RWPE2 (cell line): Measurements from ENCODE around the gene APBB1.

Source experiments
- ATAC-seq: fragments of 200-7000 bp; cut with Tn5 transposase; 3 replicates; pipeline ENCODE4 v1.9.1; 2021; ENCODE audit warnings: low read depth
- DNase-seq: peaks from one replicate; pipeline ENCODE4 v3.0.0-alpha.2; 2020; ENCODE audit warnings: low spot score
- H3K27ac ChIP-seq: fragments of 450-650 bp; 2 replicates; pipeline ENCODE4 v1.5.1; 2017; ENCODE audit warnings: mild to moderate bottlenecking; ENCODE audit not compliant: poor library complexity, severe bottlenecking
- H3K27me3 ChIP-seq: fragments of 250-450 bp; sonication (Bioruptor Pico); 2 replicates; pipeline ENCODE4 v1.5.1; 2021; ENCODE audit warnings: mild to moderate bottlenecking, moderate library complexity; ENCODE audit not compliant: insufficient read depth, poor library complexity, severe bottlenecking
- H3K36me3 ChIP-seq: fragments of 250-450 bp; sonication (Bioruptor Pico); 2 replicates; pipeline ENCODE4 v1.5.1; 2020; ENCODE audit warnings: low read depth, mild to moderate bottlenecking, moderate library complexity
- H3K4me1 ChIP-seq: fragments of 250-450 bp; sonication (Bioruptor Pico); 2 replicates; pipeline ENCODE4 v1.5.1; 2021; ENCODE audit warnings: mild to moderate bottlenecking, moderate library complexity; ENCODE audit not compliant: insufficient read depth, poor library complexity, severe bottlenecking
- H3K4me3 ChIP-seq: fragments of 250-450 bp; sonication (Bioruptor Pico); 2 replicates; pipeline ENCODE4 v1.5.1; 2021; ENCODE audit warnings: mild to moderate bottlenecking, moderate library complexity; ENCODE audit not compliant: severe bottlenecking
- H3K9me3 ChIP-seq: fragments of 250-450 bp; sonication (Bioruptor Pico); 2 replicates; pipeline ENCODE4 v1.5.1; 2021; ENCODE audit warnings: mild to moderate bottlenecking, moderate library complexity; ENCODE audit not compliant: severe bottlenecking
- TF ChIP-seq, protein P1 (sequence below): fragments of 450-650 bp; IDR thresholded peaks from one replicate; pipeline ENCODE4 v1.5.1; 2017; ENCODE audit warnings: mild to moderate bottlenecking, moderate library complexity; ENCODE audit not compliant: poor library complexity, severe bottlenecking

APBB1 gene

DNA sequence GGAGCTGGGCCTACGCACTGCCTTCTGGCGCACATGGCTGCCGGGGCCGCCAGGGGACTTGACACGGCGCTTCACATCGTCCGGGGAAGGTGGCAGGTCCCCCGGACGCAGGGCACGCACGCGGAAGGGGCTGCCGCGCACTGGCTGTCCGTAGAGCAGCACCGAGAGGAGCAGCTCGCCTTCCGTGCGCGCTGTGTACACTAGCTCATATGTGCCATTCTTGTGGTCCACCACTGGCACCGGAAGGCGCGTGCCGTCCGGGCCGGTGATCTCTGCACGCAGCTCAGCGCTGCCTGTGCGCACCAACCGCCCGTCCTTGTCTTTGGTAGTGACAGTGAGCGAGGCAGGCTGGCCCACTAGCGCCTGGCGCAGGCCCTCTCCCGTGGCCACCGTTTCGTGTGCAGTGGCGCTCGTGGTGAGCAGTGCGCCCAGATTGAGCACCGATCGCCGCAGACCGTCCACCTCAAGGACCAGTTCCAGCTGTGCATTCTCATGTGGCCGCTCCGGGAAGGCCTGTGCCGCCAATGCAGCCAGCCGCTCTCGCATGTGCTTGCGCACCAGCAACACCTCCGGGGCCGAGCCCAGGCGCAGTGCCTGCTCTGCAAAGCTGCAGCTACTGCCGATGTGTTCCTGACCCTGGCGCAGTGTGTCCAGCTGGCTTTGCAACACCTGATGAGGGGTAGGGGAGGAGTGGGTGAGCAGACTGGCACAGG lies 37.6 kb upstream of the APBB1 start:
- TF ChIP-seq, protein P1, sequence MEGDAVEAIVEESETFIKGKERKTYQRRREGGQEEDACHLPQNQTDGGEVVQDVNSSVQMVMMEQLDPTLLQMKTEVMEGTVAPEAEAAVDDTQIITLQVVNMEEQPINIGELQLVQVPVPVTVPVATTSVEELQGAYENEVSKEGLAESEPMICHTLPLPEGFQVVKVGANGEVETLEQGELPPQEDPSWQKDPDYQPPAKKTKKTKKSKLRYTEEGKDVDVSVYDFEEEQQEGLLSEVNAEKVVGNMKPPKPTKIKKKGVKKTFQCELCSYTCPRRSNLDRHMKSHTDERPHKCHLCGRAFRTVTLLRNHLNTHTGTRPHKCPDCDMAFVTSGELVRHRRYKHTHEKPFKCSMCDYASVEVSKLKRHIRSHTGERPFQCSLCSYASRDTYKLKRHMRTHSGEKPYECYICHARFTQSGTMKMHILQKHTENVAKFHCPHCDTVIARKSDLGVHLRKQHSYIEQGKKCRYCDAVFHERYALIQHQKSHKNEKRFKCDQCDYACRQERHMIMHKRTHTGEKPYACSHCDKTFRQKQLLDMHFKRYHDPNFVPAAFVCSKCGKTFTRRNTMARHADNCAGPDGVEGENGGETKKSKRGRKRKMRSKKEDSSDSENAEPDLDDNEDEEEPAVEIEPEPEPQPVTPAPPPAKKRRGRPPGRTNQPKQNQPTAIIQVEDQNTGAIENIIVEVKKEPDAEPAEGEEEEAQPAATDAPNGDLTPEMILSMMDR, result no peak
- no peak overlapping the region for H3K4me3 ChIP-seq
- DNase-seq, result no peak
- H3K36me3 ChIP-seq, result peaks cover 10% of the 10 kb centered on the region
- H3K9me3 ChIP-seq, result no peaks in the 10 kb centered on the region
- H3K27me3 ChIP-seq, result no peaks in the 10 kb centered on the region
- ATAC-seq, result no peak
- no peak overlapping the region for H3K27ac ChIP-seq
- no peaks in the 10 kb centered on the region for H3K4me1 ChIP-seq

DNA sequence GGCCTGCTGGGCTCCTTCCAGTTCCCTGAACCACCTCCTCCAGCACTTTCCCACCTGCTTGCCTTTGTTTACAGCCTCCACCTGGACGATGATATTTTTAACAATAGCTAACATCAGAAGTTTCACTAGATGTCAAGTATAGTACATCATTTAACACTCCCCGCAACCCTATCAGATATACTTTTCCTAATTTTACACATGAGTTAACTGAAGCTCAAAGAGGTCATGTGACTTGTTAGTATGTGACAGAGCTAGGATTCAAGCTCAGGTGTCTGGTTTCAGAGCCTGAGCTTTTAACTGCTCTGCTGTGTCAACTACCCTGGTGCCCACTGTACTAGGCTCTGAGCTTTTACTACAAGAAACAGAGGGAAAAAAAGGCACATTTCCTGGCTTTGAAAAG lies 36.2 kb upstream of the APBB1 start:
- Histone ChIP-seq H3K27me3 (no peaks in the 10 kb centered on the region), H3K27ac (no peak overlapping the region), H3K9me3 (no peaks in the 10 kb centered on the region), H3K4me3 (no peak overlapping the region), H3K36me3 (peaks cover 22% of the 10 kb centered on the region), H3K4me1 (no peaks in the 10 kb centered on the region)
- TF ChIP-seq, protein P1, result no peak
- no peak for DNase-seq
- no peak for ATAC-seq

DNA sequence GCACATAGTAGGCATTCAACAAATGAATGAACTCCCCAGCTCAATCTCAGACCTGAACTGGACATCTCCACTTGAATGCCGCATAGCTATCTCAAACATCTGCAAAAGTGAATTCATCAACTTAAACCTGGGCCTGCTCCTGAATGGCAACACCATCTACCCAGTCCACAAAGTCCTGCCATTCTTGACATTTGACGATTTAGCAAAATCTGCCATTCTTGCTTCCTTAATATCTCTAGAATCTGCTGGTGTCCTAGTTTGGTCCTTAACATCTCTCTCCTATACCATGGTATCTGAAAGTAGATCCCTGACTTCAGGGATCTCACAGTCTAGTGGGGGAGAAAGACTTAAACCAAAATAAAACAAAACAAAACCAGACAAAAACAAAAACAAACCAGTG lies 34.3 kb upstream of the APBB1 start:
- Histone ChIP-seq H3K27ac (no peak overlapping the region), H3K27me3 (no peaks in the 10 kb centered on the region), H3K36me3 (peaks cover 24% of the 10 kb centered on the region), H3K9me3 (no peaks in the 10 kb centered on the region), H3K4me1 (no peaks in the 10 kb centered on the region), H3K4me3 (no peak overlapping the region)
- DNase-seq, result no peak
- ATAC-seq, result no peak
- TF ChIP-seq, protein P1, result no peak

DNA sequence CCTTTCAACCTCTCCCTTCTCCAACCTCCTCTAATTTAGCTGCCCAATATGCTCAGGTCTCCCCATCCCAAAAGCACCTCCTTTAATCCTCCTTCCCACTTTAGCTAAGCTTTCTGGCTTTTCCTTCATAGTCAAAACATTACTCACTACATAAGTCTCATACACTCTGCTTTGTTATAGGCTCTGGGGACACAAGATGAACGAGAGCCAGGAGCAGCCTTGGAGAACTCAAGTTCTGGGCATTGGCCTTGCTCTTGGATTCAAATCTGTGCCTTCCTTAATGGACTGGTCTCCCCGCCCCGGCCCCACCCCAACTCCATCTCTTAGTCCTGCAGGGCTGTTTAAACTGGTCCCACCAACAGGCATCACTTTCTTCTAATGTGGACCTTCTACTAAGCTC lies 33.3 kb upstream of the APBB1 start:
- Histone ChIP-seq H3K36me3 (peaks cover 24% of the 10 kb centered on the region), H3K27me3 (no peaks in the 10 kb centered on the region), H3K4me1 (no peaks in the 10 kb centered on the region), H3K4me3 (no peak overlapping the region), H3K9me3 (no peaks in the 10 kb centered on the region), H3K27ac (no peak overlapping the region)
- DNase-seq, result no peak
- TF ChIP-seq, protein P1, result no peak
- ATAC-seq, result no peak

DNA sequence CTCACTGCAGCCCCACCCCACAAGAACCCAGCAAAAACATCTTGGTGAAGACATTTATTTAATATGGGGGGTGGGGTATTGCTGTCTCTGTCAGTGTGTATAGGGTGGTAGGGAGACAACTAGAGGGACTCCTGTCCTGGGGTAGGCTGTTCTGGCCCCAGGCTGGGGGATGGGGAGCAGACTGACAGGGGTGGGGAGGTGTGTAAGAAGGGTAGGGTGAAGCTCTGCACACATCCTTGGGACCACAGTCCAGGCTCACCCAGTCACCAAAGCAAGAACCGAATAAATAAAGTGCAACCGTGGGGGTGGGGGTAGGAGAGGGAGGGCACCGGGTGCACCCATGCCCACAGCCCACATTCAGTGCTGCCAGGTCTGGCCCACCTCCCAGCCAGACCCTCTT lies 29.7 kb upstream of the APBB1 start:
- no peak overlapping the region for H3K27ac ChIP-seq
- peaks cover 15% of the 10 kb centered on the region; the same call in 1 of the 2 replicates for H3K36me3 ChIP-seq
- ATAC-seq (no peak), DNase-seq (no peak)
- no peak overlapping the region for H3K4me3 ChIP-seq
- H3K27me3 ChIP-seq, result no peaks in the 10 kb centered on the region
- no peaks in the 10 kb centered on the region for H3K9me3 ChIP-seq
- TF ChIP-seq, protein P1, result no peak
- no peaks in the 10 kb centered on the region for H3K4me1 ChIP-seq
